ENCODE results near the gene CPB2.

GRCh38 chr13:46126056-46126455 lies 21.2 kb upstream of the CPB2 start:
- no peak for TF ChIP-seq CTCF (IDR thresholded peaks at IDR 0.05; ENCODE audit: low read depth, low read length, missing input control)
- no peak for TF ChIP-seq REST (IDR thresholded peaks at IDR 0.05)
- no peak for TF ChIP-seq SP1 (IDR thresholded peaks at IDR 0.05)
- TF ChIP-seq MAX (IDR thresholded peaks at IDR 0.05) = no peak
- no peak for TF ChIP-seq RXRA (IDR thresholded peaks at IDR 0.05)
- TF ChIP-seq RAD21 (IDR thresholded peaks at IDR 0.05) = no peak
- no peak for TF ChIP-seq GABPA (IDR thresholded peaks at IDR 0.05 in 1 of 2, conservative IDR thresholded peaks at IDR 0.05 in 1 of 2)
- TF ChIP-seq NR2F2 (IDR thresholded peaks at IDR 0.05) = no peak

All from liver (tissue), 3 donors.